Measurements from ENCODE around the gene SLC46A3. TPM values are rescaled to one million over a fixed set of nuclear protein-coding genes. Genes with fewer than 3 reads are reported as not detected.
"Not testable (repeated sequence)": the region's sequence is repeated elsewhere in the genome, so short reads cannot be mapped to it uniquely, and the experiment has no call there.

SLC46A3 gene
- total RNA-seq, 2 experiments from 2014 or later, result 15.2 to 17.6 TPM

- DNase-seq; H3K36me3 Mint-ChIP-seq (ENCODE audit: low read depth); H3K9me3 Mint-ChIP-seq; H3K27ac Mint-ChIP-seq; POLR2A ChIA-PET; H3K4me3 Mint-ChIP-seq; H3K4me1 Mint-ChIP-seq: not testable (repeated sequence)
- CTCF ChIA-PET, result interaction anchor here (0.6 to 1.3 kb wide), 2 partner anchors 13 to 17 kb away, joined by 3 to 6 read pairs; no protein-coding TSS in a partner anchor
- peaks cover 24% of the 10 kb centered on the region for H3K27me3 Mint-ChIP-seq
Measured at GRCh38 chr13:28693605-28694491, 24.9 kb downstream of the SLC46A3 start.

- Mint-ChIP-seq H3K27ac (no peak overlapping the region), H3K36me3 (ENCODE audit: low read depth) (no peaks in the 10 kb centered on the region), H3K9me3 (peaks cover 2% of the 10 kb centered on the region), H3K4me1 (no peaks in the 10 kb centered on the region), H3K27me3 (peaks cover 18% of the 10 kb centered on the region), H3K4me3 (no peak overlapping the region)
- no peak for DNase-seq
- ChIA-PET POLR2A (no interaction called here), CTCF (no interaction called here)
Measured at GRCh38 chr13:28685892-28686291, 32.9 kb downstream of the SLC46A3 start.

GRCh38 chr13:28685114-28685513, 33.7 kb downstream of the SLC46A3 start:
- Mint-ChIP-seq H3K4me3 (no peak overlapping the region), H3K27ac (no peak overlapping the region), H3K27me3 (peaks cover 16% of the 10 kb centered on the region), H3K4me1 (no peaks in the 10 kb centered on the region), H3K36me3 (ENCODE audit: low read depth) (no peaks in the 10 kb centered on the region), H3K9me3 (peaks cover 2% of the 10 kb centered on the region)
- DNase-seq, result no peak
- ChIA-PET POLR2A (no interaction called here), CTCF (no interaction called here)

- H3K36me3 Mint-ChIP-seq (ENCODE audit: low read depth), result peaks cover 4% of the 10 kb centered on the region
- ChIA-PET POLR2A (no interaction called here), CTCF (no interaction called here)
- no peak for DNase-seq
- H3K9me3 Mint-ChIP-seq, result peaks cover under 1% of the 10 kb centered on the region
- no peak overlapping the region for H3K4me3 Mint-ChIP-seq
- H3K27me3 Mint-ChIP-seq, result peaks cover 8% of the 10 kb centered on the region
- H3K27ac Mint-ChIP-seq, result no peak overlapping the region
- no peaks in the 10 kb centered on the region for H3K4me1 Mint-ChIP-seq
Measured at GRCh38 chr13:28684257-28684656, 34.5 kb downstream of the SLC46A3 start.

GRCh38 chr13:28683169-28683568, 35.6 kb downstream of the SLC46A3 start:
- H3K27me3 Mint-ChIP-seq; DNase-seq; H3K4me3 Mint-ChIP-seq; POLR2A ChIA-PET; H3K27ac Mint-ChIP-seq; H3K4me1 Mint-ChIP-seq; CTCF ChIA-PET; H3K9me3 Mint-ChIP-seq; H3K36me3 Mint-ChIP-seq (ENCODE audit: low read depth): not testable (repeated sequence)

GRCh38 chr13:28680541-28680940, 38.2 kb downstream of the SLC46A3 start:
- H3K4me3 Mint-ChIP-seq, result no peak overlapping the region
- H3K36me3 Mint-ChIP-seq (ENCODE audit: low read depth), result peaks cover 11% of the 10 kb centered on the region
- no peaks in the 10 kb centered on the region for H3K27me3 Mint-ChIP-seq
- ChIA-PET CTCF (interaction anchor here (0.6 kb wide), 1 partner anchor 14 kb away, joined by 3 read pairs; no protein-coding TSS in a partner anchor), POLR2A (no interaction called here)
- no peak overlapping the region for H3K27ac Mint-ChIP-seq
- no peak for DNase-seq
- no peaks in the 10 kb centered on the region for H3K4me1 Mint-ChIP-seq
- H3K9me3 Mint-ChIP-seq, result no peaks in the 10 kb centered on the region

- Mint-ChIP-seq H3K27me3 (no peaks in the 10 kb centered on the region), H3K9me3 (no peaks in the 10 kb centered on the region), H3K4me3 (no peak overlapping the region), H3K4me1 (no peaks in the 10 kb centered on the region), H3K27ac (no peak overlapping the region), H3K36me3 (ENCODE audit: low read depth) (peaks cover 15% of the 10 kb centered on the region)
- ChIA-PET POLR2A (no interaction called here), CTCF (interaction anchor here (0.5 to 0.9 kb wide), 2 partner anchors 22 to 127 kb away, joined by 3 to 5 read pairs; no protein-coding TSS in a partner anchor)
- no peak for DNase-seq
Measured at GRCh38 chr13:28679628-28680027, 39.1 kb downstream of the SLC46A3 start.

- H3K4me1 Mint-ChIP-seq, result no peaks in the 10 kb centered on the region
- no peak overlapping the region for H3K4me3 Mint-ChIP-seq
- DNase-seq, result no peak
- CTCF ChIA-PET, result no interaction called here
- no peak overlapping the region for H3K27ac Mint-ChIP-seq
- POLR2A ChIA-PET, result no interaction called here
- no peaks in the 10 kb centered on the region for H3K9me3 Mint-ChIP-seq
- peaks cover 22% of the 10 kb centered on the region for H3K36me3 Mint-ChIP-seq (ENCODE audit: low read depth)
- no peaks in the 10 kb centered on the region for H3K27me3 Mint-ChIP-seq
Measured at GRCh38 chr13:28678809-28679208, 40.0 kb downstream of the SLC46A3 start.

GRCh38 chr13:28671126-28671792, 47.5 kb downstream of the SLC46A3 start:
- no peak for DNase-seq
- Mint-ChIP-seq H3K27me3 (no peaks in the 10 kb centered on the region), H3K4me3 (no peak overlapping the region), H3K4me1 (peaks cover 5% of the 10 kb centered on the region), H3K9me3 (no peaks in the 10 kb centered on the region), H3K27ac (no peak overlapping the region), H3K36me3 (ENCODE audit: low read depth) (peaks cover 75% of the 10 kb centered on the region)
- ChIA-PET CTCF (interaction anchor here (0.6 to 0.7 kb wide), 4 partner anchors 47 to 269 kb away, joined by 3 to 5 read pairs (median 3); no protein-coding TSS in a partner anchor), POLR2A (interaction anchor here (0.6 kb wide), 1 partner anchor 12 kb away, joined by 3 read pairs; the partner anchor contains the start of gene POMP)

- no peak for DNase-seq
- peaks cover 77% of the 10 kb centered on the region for H3K36me3 Mint-ChIP-seq (ENCODE audit: low read depth)
- H3K27me3 Mint-ChIP-seq, result no peaks in the 10 kb centered on the region
- H3K27ac Mint-ChIP-seq, result no peak overlapping the region
- H3K4me3 Mint-ChIP-seq, result no peak overlapping the region
- CTCF ChIA-PET, result no interaction called here
- no peaks in the 10 kb centered on the region for H3K9me3 Mint-ChIP-seq
- POLR2A ChIA-PET, result no interaction called here
- H3K4me1 Mint-ChIP-seq, result peaks cover 26% of the 10 kb centered on the region
Measured at GRCh38 chr13:28666897-28667488, 51.8 kb downstream of the SLC46A3 start.

- DNase-seq, result peak; percentile 37
- peaks cover 63% of the 10 kb centered on the region for H3K4me1 Mint-ChIP-seq
- H3K27me3 Mint-ChIP-seq, result no peaks in the 10 kb centered on the region
- no peaks in the 10 kb centered on the region for H3K9me3 Mint-ChIP-seq
- peaks cover 41% of the 10 kb centered on the region for H3K36me3 Mint-ChIP-seq (ENCODE audit: low read depth)
- ChIA-PET CTCF (no interaction called here), POLR2A (interaction anchor here (0.7 kb wide), 1 partner anchor 12 kb away, joined by 3 read pairs; no protein-coding TSS in a partner anchor)
- peak overlapping the region; percentile 92 for H3K4me3 Mint-ChIP-seq
- peak overlapping the region; percentile 97 for H3K27ac Mint-ChIP-seq
Measured at GRCh38 chr13:28659621-28659970, 59.2 kb downstream of the SLC46A3 start.

GRCh38 chr13:28658796-28659620, 59.8 kb downstream of the SLC46A3 start, which contains the start of gene POMP:
POMP (plus strand) TSS chr13:28659130; CDS start chr13:28659185, 55 bp downstream.
- Mint-ChIP-seq H3K4me3 (peak within 1 kb of the TSS; percentile 92), H3K4me1 (peaks cover 63% of the 10 kb centered on the region), H3K9me3 (no peaks in the 10 kb centered on the region), H3K27me3 (no peaks in the 10 kb centered on the region), H3K27ac (peak within 1 kb of the TSS; percentile 97), H3K36me3 (ENCODE audit: low read depth) (peaks cover 41% of the 10 kb centered on the region)
- CTCF ChIA-PET, result interaction anchor here (0.7 kb wide), 1 partner anchor 49 kb away, joined by 3 read pairs; no protein-coding TSS in a partner anchor
- POLR2A ChIA-PET, result interaction anchor here (0.5 to 0.7 kb wide), 3 partner anchors 12 to 344 kb away, joined by 3 read pairs; no protein-coding TSS in a partner anchor
- peak; percentile 92 for DNase-seq

All from activated CD4-positive, alpha-beta T cell treated with anti-CD3 and anti-CD28 coated beads, Interleukin-2, amount 10 ng/mL, durations not matched to agents 7 days and 5 days (primary cell).